ENCODE measurements around the gene CASD1.

Gene CASD1

DNA sequence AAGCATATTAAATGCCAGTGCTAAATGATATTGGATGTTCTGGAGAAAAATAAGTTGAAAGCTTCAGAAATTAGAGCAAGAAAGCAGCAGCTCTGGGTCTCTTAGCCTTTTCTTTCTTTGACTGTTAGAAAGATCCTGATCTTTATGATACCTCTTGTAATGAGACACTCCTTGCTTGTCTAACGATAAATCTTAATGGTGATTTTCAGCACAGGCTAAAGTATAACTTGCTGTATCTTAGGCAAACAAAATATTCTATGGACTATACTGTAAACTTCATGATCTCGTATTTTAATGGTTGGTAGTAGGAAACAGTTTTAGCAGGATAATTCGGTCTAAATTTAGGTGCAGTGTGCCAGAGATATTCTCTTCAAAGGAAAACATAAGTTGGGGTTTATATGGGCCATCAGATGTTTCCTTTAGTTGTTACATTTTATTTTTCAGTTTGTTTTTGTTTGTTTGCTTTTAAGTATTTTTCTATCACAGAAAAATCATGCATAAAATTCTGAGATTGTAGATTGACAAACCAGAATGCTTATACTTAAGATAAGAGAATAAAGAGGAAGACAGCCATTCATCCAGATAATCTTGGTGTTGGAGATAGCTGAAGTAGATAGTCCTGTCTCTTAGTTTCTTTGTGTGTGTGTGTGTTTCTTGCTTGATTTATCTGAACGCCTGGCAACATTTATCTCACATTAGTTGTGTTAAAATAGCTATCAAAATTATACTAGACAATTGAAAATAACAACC is 4.7 kb downstream of the CASD1 start:
- H3K9me3 ChIP-seq (ENCODE audit: insufficient read depth, low read depth, low read length), result no peaks in the 10 kb centered on the region
- H3K27ac ChIP-seq (ENCODE audit: low read length), result no peak overlapping the region
- no peak overlapping the region; the same call in 1 of the 2 replicates for H3K9ac ChIP-seq (ENCODE audit: low read depth, low read length)
- no peak overlapping the region for H3K4me3 ChIP-seq (ENCODE audit: low read length)
- H3K4me1 ChIP-seq (ENCODE audit: insufficient read depth, low read length), result peaks cover 23% of the 10 kb centered on the region; the same call in 1 of the 2 replicates
- H3K27me3 ChIP-seq (ENCODE audit: insufficient read depth, low read length), result no peaks in the 10 kb centered on the region
- H3K36me3 ChIP-seq (ENCODE audit: insufficient read depth, low read depth, low read length), result peaks cover 12% of the 10 kb centered on the region

DNA sequence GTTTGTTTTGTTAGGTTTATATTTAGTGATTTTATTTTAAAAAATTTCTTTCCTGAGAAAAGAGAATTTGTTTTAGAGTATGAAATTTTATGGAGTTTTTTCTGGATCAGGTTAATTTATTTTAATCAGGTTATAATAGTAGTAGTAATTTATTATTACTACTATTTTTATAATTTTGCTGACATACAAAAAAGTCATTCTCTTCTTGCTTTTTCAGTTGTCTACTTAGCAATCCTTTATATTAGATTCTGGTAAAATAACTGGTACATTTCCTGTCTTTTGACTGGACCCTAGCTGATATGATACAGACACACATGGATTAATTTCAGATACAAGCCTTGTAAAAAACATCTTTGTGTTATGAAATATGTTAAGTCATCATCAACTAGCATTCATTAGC is 5.3 kb downstream of the CASD1 start:
- H3K36me3 ChIP-seq (ENCODE audit: insufficient read depth, low read depth, low read length), result peaks cover 12% of the 10 kb centered on the region
- H3K27ac ChIP-seq (ENCODE audit: low read length), result no peak overlapping the region
- H3K4me1 ChIP-seq (ENCODE audit: insufficient read depth, low read length), result peaks cover 23% of the 10 kb centered on the region; the same call in 1 of the 2 replicates
- H3K9me3 ChIP-seq (ENCODE audit: insufficient read depth, low read depth, low read length), result no peaks in the 10 kb centered on the region
- no peak overlapping the region for H3K9ac ChIP-seq (ENCODE audit: low read depth, low read length)
- no peaks in the 10 kb centered on the region for H3K27me3 ChIP-seq (ENCODE audit: insufficient read depth, low read length)
- no peak overlapping the region for H3K4me3 ChIP-seq (ENCODE audit: low read length)

DNA sequence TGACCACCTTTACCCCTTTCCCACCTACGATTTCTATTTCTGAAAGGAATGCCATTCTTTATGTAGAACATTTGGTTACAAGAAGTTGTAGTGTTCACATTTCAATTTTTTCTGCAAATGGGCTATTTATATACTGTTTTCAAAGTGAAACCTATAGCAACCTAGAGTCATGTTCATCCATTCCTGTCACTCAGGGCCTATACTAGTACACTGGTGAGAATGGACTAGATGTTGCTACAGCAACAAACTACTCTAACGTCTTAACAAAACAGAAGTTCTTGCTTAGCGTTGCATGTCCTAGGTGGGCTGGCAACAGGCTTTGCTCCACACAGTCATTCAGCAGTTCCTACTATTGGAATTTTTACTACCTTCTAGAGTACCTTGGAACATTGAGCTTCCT is 16.3 kb downstream of the CASD1 start:
- Histone ChIP-seq H3K4me1 (ENCODE audit: insufficient read depth, low read length) (no peaks in the 10 kb centered on the region), H3K27ac (ENCODE audit: low read length) (no peak overlapping the region), H3K9me3 (ENCODE audit: insufficient read depth, low read depth, low read length) (no peaks in the 10 kb centered on the region), H3K4me3 (ENCODE audit: low read length) (no peak overlapping the region), H3K36me3 (ENCODE audit: insufficient read depth, low read depth, low read length) (peaks cover 53% of the 10 kb centered on the region), H3K9ac (ENCODE audit: low read depth, low read length) (no peak overlapping the region), H3K27me3 (ENCODE audit: insufficient read depth, low read length) (no peaks in the 10 kb centered on the region)

- no peak overlapping the region for H3K4me3 ChIP-seq (ENCODE audit: low read length)
- H3K36me3 ChIP-seq (ENCODE audit: insufficient read depth, low read depth, low read length), result peaks cover 47% of the 10 kb centered on the region
- H3K27me3 ChIP-seq (ENCODE audit: insufficient read depth, low read length), result no peaks in the 10 kb centered on the region
- no peak overlapping the region for H3K27ac ChIP-seq (ENCODE audit: low read length)
- no peaks in the 10 kb centered on the region for H3K4me1 ChIP-seq (ENCODE audit: insufficient read depth, low read length)
- H3K9ac ChIP-seq (ENCODE audit: low read depth, low read length), result no peak overlapping the region
- H3K9me3 ChIP-seq (ENCODE audit: insufficient read depth, low read depth, low read length), result no peaks in the 10 kb centered on the region
Measured at GRCh38 chr7:94529516-94529915, 19.9 kb downstream of the CASD1 start.

- no peaks in the 10 kb centered on the region for H3K9me3 ChIP-seq (ENCODE audit: insufficient read depth, low read depth, low read length)
- no peak overlapping the region for H3K27ac ChIP-seq (ENCODE audit: low read length)
- H3K27me3 ChIP-seq (ENCODE audit: insufficient read depth, low read length), result no peaks in the 10 kb centered on the region
- H3K4me3 ChIP-seq (ENCODE audit: low read length), result no peak overlapping the region
- H3K36me3 ChIP-seq (ENCODE audit: insufficient read depth, low read depth, low read length), result peaks cover 53% of the 10 kb centered on the region
- no peak overlapping the region for H3K9ac ChIP-seq (ENCODE audit: low read depth, low read length)
- H3K4me1 ChIP-seq (ENCODE audit: insufficient read depth, low read length), result no peaks in the 10 kb centered on the region
Measured at GRCh38 chr7:94530109-94530508, 20.5 kb downstream of the CASD1 start.

DNA sequence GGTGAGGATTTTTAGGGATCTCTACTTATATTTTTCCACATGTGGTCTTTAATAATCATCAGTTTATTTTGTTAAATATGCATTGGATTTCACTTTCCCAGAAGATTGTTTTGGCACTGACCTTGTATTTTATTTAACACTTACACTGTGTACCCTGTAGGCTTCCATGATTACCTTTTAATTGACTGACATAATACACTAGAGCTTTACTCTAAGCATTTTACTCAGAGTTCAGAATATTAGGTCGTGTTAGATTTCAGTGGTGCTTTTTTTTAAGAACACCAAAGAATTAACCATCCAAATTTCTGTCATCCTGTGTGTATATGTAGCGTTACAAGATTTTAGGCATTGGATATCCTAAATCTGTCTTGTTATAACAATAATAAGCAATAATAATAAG is 23.1 kb downstream of the CASD1 start:
- Histone ChIP-seq H3K4me1 (ENCODE audit: insufficient read depth, low read length) (no peaks in the 10 kb centered on the region), H3K27me3 (ENCODE audit: insufficient read depth, low read length) (no peaks in the 10 kb centered on the region), H3K27ac (ENCODE audit: low read length) (no peak overlapping the region), H3K9ac (ENCODE audit: low read depth, low read length) (no peak overlapping the region), H3K36me3 (ENCODE audit: insufficient read depth, low read depth, low read length) (peaks cover 66% of the 10 kb centered on the region), H3K9me3 (ENCODE audit: insufficient read depth, low read depth, low read length) (no peaks in the 10 kb centered on the region), H3K4me3 (ENCODE audit: low read length) (no peak overlapping the region)

DNA sequence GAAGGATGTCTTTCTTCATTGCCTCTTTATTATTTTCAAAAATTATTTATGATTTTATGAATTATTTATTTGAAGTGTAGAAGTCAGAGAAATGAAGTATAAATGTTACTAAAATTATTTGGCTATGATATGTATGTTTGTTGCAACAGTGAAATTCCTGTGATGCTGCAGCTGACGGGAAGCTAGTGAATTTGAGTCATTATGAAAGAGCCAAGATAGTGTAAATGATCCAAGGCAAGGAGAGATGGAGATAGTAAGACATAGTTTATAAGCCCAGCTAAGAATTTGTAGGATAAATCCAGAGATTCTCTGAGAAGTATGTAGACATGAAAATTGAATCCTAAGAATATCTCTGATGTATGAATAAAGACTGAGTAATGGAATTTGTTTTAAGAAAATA is 30.8 kb downstream of the CASD1 start:
- Histone ChIP-seq H3K9me3 (ENCODE audit: insufficient read depth, low read depth, low read length) (no peaks in the 10 kb centered on the region), H3K36me3 (ENCODE audit: insufficient read depth, low read depth, low read length) (peaks cover 52% of the 10 kb centered on the region), H3K27me3 (ENCODE audit: insufficient read depth, low read length) (no peaks in the 10 kb centered on the region), H3K4me1 (ENCODE audit: insufficient read depth, low read length) (no peaks in the 10 kb centered on the region), H3K4me3 (ENCODE audit: low read length) (no peak overlapping the region), H3K27ac (ENCODE audit: low read length) (no peak overlapping the region), H3K9ac (ENCODE audit: low read depth, low read length) (no peak overlapping the region)

- Histone ChIP-seq H3K27ac (ENCODE audit: low read length) (no peak overlapping the region), H3K36me3 (ENCODE audit: insufficient read depth, low read depth, low read length) (peaks cover 19% of the 10 kb centered on the region), H3K27me3 (ENCODE audit: insufficient read depth, low read length) (no peaks in the 10 kb centered on the region)
Measured at GRCh38 chr7:94547126-94547525, 37.5 kb downstream of the CASD1 start.

GRCh38 chr7:94556028-94556427 is 46.4 kb downstream of the CASD1 start:
- Histone ChIP-seq H3K4me1 (ENCODE audit: insufficient read depth, low read length) (no peaks in the 10 kb centered on the region), H3K36me3 (ENCODE audit: insufficient read depth, low read depth, low read length) (peaks cover 53% of the 10 kb centered on the region), H3K9ac (ENCODE audit: low read depth, low read length) (no peak overlapping the region)

More at GRCh38 chr7:94547126-94547525, 37.5 kb downstream of the CASD1 start:
- Histone ChIP-seq H3K4me1 (ENCODE audit: insufficient read depth, low read length) (no peaks in the 10 kb centered on the region), H3K9ac (ENCODE audit: low read depth, low read length) (no peak overlapping the region), H3K4me3 (ENCODE audit: low read length) (no peak overlapping the region), H3K9me3 (ENCODE audit: insufficient read depth, low read depth, low read length) (no peaks in the 10 kb centered on the region)

DNA sequence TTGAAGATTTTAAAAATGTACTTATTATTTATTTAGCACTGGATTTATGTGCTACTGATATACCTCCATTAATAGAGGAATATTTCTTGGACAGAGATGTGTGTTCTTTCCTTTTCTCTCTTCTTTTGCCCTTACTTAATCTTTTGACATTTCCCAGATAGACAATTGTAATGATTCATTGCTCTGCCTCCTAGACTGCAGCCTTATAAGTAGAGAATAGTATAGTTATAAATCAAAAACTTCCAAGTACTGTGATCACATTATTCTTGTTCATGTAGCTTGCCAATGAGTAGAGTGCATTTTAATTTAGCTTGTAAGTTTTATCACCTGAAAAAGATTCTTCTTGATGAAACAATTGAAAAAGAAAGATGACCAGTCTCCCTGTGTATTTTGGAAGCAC is 47.6 kb downstream of the CASD1 start:
- no peaks in the 10 kb centered on the region for H3K27me3 ChIP-seq (ENCODE audit: insufficient read depth, low read length)
- no peak overlapping the region for H3K4me3 ChIP-seq (ENCODE audit: low read length)
- H3K27ac ChIP-seq (ENCODE audit: low read length), result no peak overlapping the region
- H3K9me3 ChIP-seq (ENCODE audit: insufficient read depth, low read depth, low read length), result no peaks in the 10 kb centered on the region
- H3K4me1 ChIP-seq (ENCODE audit: insufficient read depth, low read length), result no peaks in the 10 kb centered on the region
- no peak overlapping the region for H3K9ac ChIP-seq (ENCODE audit: low read depth, low read length)
- peaks cover 46% of the 10 kb centered on the region for H3K36me3 ChIP-seq (ENCODE audit: insufficient read depth, low read depth, low read length)

More at GRCh38 chr7:94556028-94556427, 46.4 kb downstream of the CASD1 start:
- Histone ChIP-seq H3K27me3 (ENCODE audit: insufficient read depth, low read length) (no peaks in the 10 kb centered on the region), H3K9me3 (ENCODE audit: insufficient read depth, low read depth, low read length) (no peaks in the 10 kb centered on the region), H3K27ac (ENCODE audit: low read length) (no peak overlapping the region), H3K4me3 (ENCODE audit: low read length) (no peak overlapping the region)

GRCh38 chr7:94559972-94560371 is 50.4 kb downstream of the CASD1 start:
- Histone ChIP-seq H3K27ac (ENCODE audit: low read length) (no peak overlapping the region), H3K27me3 (ENCODE audit: insufficient read depth, low read length) (no peaks in the 10 kb centered on the region), H3K9me3 (ENCODE audit: insufficient read depth, low read depth, low read length) (no peaks in the 10 kb centered on the region), H3K36me3 (ENCODE audit: insufficient read depth, low read depth, low read length) (peaks cover 24% of the 10 kb centered on the region; the same call in 1 of the 2 replicates), H3K4me1 (ENCODE audit: insufficient read depth, low read length) (no peaks in the 10 kb centered on the region), H3K9ac (ENCODE audit: low read depth, low read length) (no peak overlapping the region), H3K4me3 (ENCODE audit: low read length) (no peak overlapping the region)

- Histone ChIP-seq H3K9me3 (ENCODE audit: insufficient read depth, low read depth, low read length) (no peaks in the 10 kb centered on the region), H3K36me3 (ENCODE audit: insufficient read depth, low read depth, low read length) (peaks cover 5% of the 10 kb centered on the region; the same call in 1 of the 2 replicates), H3K4me1 (ENCODE audit: insufficient read depth, low read length) (no peaks in the 10 kb centered on the region), H3K27me3 (ENCODE audit: insufficient read depth, low read length) (no peaks in the 10 kb centered on the region), H3K27ac (ENCODE audit: low read length) (no peak overlapping the region), H3K4me3 (ENCODE audit: low read length) (no peak overlapping the region), H3K9ac (ENCODE audit: low read depth, low read length) (no peak overlapping the region)
Measured at GRCh38 chr7:94561841-94562514, 52.4 kb downstream of the CASD1 start.
